WTC11 (cell line): Measurements from ENCODE around the gene SAMD9. TPM values are rescaled to one million over a fixed set of nuclear protein-coding genes. Genes with fewer than 3 reads are reported as not detected.

ENCODE experiments used
- ATAC-seq: fragments of 200-7000 bp; cut with Tn5 transposase; 2 replicates; pipeline ENCODE4 v1.10.0; 2021; ENCODE audit warnings: mild to moderate bottlenecking, moderate library complexity
- CTCF ChIA-PET: fragments of 300-600 bp; sonication (Branson Sonifier 250); formaldehyde crosslinking; loops from one replicate; lab custom pipeline; 2021; ENCODE audit warnings: antibody characterized with exemption; lab: Charles Lee
- POLR2A ChIA-PET: fragments of 350-600 bp; sonication (Branson Sonifier 250); formaldehyde crosslinking; loops from one replicate; lab custom pipeline; 2021; ENCODE audit warnings: antibody characterized with exemption; lab: Charles Lee
- DNase-seq: peaks from one replicate; pipeline ENCODE4 v3.0.0; 2021; ENCODE audit warnings: low spot score
- H3K27ac Mint-ChIP-seq: 2 replicates; pipeline ENCODE4 v1.8.0; 2021; ENCODE audit warnings: mixed read lengths
- H3K27me3 Mint-ChIP-seq: 2 replicates; pipeline ENCODE4 v1.8.0; 2021; ENCODE audit warnings: low read depth, mild to moderate bottlenecking, moderate library complexity, mixed read lengths
- H3K36me3 Mint-ChIP-seq: 2 replicates; pipeline ENCODE4 v1.8.0; 2021; ENCODE audit warnings: mixed read lengths
- H3K4me1 Mint-ChIP-seq: 2 replicates; pipeline ENCODE4 v1.8.0; 2022; ENCODE audit warnings: mixed read lengths
- H3K4me3 Mint-ChIP-seq: 2 replicates; pipeline ENCODE4 v1.8.0; 2021; ENCODE audit warnings: mild to moderate bottlenecking, moderate library complexity, mixed read lengths
- H3K9me3 Mint-ChIP-seq: 2 replicates; pipeline ENCODE4 v1.8.0; 2021; ENCODE audit warnings: mixed read lengths
- AR ChIP-seq: fragments of 250-450 bp; sonication (Bioruptor Pico); IDR thresholded peaks from 2 replicates; pipeline ENCODE4 v1.9.0; 2021; ENCODE audit warnings: mild to moderate bottlenecking
- ATF1 ChIP-seq: sonication (generic); formaldehyde crosslinking; IDR thresholded peaks from 2 replicates; pipeline ENCODE4 v1.8.1; 2023; ENCODE audit warnings: mild to moderate bottlenecking, moderate library complexity, missing genetic modification reagents
- ATF6 ChIP-seq: sonication (generic); formaldehyde crosslinking; IDR thresholded peaks from 2 replicates; pipeline ENCODE4 v1.8.1; 2023; ENCODE audit warnings: mild to moderate bottlenecking, missing genetic modification reagents
- CDX4 ChIP-seq: fragments of 250-450 bp; sonication (Bioruptor Pico); IDR thresholded peaks from 2 replicates; pipeline ENCODE4 v1.9.0; 2021; ENCODE audit warnings: moderate library complexity, mild to moderate bottlenecking, inconsistent platforms, borderline replicate concordance
- CREB1 ChIP-seq: sonication (generic); formaldehyde crosslinking; IDR thresholded peaks from 2 replicates; pipeline ENCODE4 v1.8.0; 2023; ENCODE audit warnings: mild to moderate bottlenecking, missing genetic modification reagents
- E2F4 ChIP-seq: sonication (generic); formaldehyde crosslinking; IDR thresholded peaks from 2 replicates; pipeline ENCODE4 v1.8.1; 2022; ENCODE audit warnings: low read depth, mild to moderate bottlenecking, moderate library complexity, missing genetic modification reagents, borderline replicate concordance
- ERG ChIP-seq: fragments of 250-450 bp; sonication (Bioruptor Pico); IDR thresholded peaks from 2 replicates; pipeline ENCODE4 v1.8.0; 2021; ENCODE audit warnings: mild to moderate bottlenecking
- ETV6 ChIP-seq: sonication (generic); formaldehyde crosslinking; IDR thresholded peaks from 2 replicates; pipeline ENCODE4 v1.8.1; 2022; ENCODE audit warnings: mild to moderate bottlenecking, missing genetic modification reagents
- FOXJ3 ChIP-seq: sonication (generic); formaldehyde crosslinking; IDR thresholded peaks from 2 replicates; pipeline ENCODE4 v1.9.0; 2021; ENCODE audit warnings: missing genetic modification reagents, mild to moderate bottlenecking, borderline replicate concordance
- FOXP1 ChIP-seq: sonication (generic); formaldehyde crosslinking; IDR thresholded peaks from 2 replicates; pipeline ENCODE4 v1.8.0; 2022; ENCODE audit warnings: missing genetic modification reagents, mild to moderate bottlenecking, moderate library complexity, borderline replicate concordance
- HMGA2 ChIP-seq: fragments of 250-450 bp; sonication (Bioruptor Pico); IDR thresholded peaks from 2 replicates; pipeline ENCODE4 v1.4.0; 2021; ENCODE audit warnings: mild to moderate bottlenecking, moderate library complexity
- IRF1 ChIP-seq: sonication (generic); formaldehyde crosslinking; IDR thresholded peaks from 2 replicates; pipeline ENCODE4 v1.8.0; 2023; ENCODE audit warnings: missing genetic modification reagents
- IRF2 ChIP-seq: sonication (generic); formaldehyde crosslinking; IDR thresholded peaks from 2 replicates; pipeline ENCODE4 v1.8.0; 2022; ENCODE audit warnings: low read depth, missing genetic modification reagents, borderline replicate concordance
- JUN ChIP-seq: sonication (generic); formaldehyde crosslinking; IDR thresholded peaks from 2 replicates; pipeline ENCODE4 v1.8.0; 2023; ENCODE audit warnings: mild to moderate bottlenecking, missing genetic modification reagents
- NFE2L1 ChIP-seq: sonication (generic); formaldehyde crosslinking; IDR thresholded peaks from 2 replicates; pipeline ENCODE4 v1.8.1; 2023; ENCODE audit warnings: missing genetic modification reagents
- NFYB ChIP-seq: sonication (generic); formaldehyde crosslinking; conservative IDR thresholded peaks from 2 replicates; pipeline ENCODE4 v1.8.0; 2022; ENCODE audit warnings: low read depth, missing genetic modification reagents
- SOX15 ChIP-seq: fragments of 250-450 bp; sonication (Bioruptor Pico); IDR thresholded peaks from 2 replicates; pipeline ENCODE4 v1.9.0; 2021; ENCODE audit warnings: mild to moderate bottlenecking
- SP1 ChIP-seq: sonication (generic); formaldehyde crosslinking; conservative IDR thresholded peaks from 2 replicates; pipeline ENCODE4 v1.8.1; 2022; ENCODE audit warnings: missing genetic modification reagents
- TCF7 ChIP-seq: sonication (generic); formaldehyde crosslinking; IDR thresholded peaks from 2 replicates; pipeline ENCODE4 v1.8.0; 2022; ENCODE audit warnings: mild to moderate bottlenecking, low read depth, missing genetic modification reagents, moderate library complexity
- TEAD1 ChIP-seq: sonication (generic); formaldehyde crosslinking; IDR thresholded peaks from 2 replicates; pipeline ENCODE4 v1.8.0; 2022; ENCODE audit warnings: mild to moderate bottlenecking, missing genetic modification reagents
- USF1 ChIP-seq: sonication (generic); formaldehyde crosslinking; IDR thresholded peaks from 2 replicates; pipeline ENCODE4 v1.8.0; 2022; ENCODE audit warnings: mild to moderate bottlenecking, missing genetic modification reagents
- ZNF263 ChIP-seq: sonication (generic); formaldehyde crosslinking; IDR thresholded peaks from 2 replicates; pipeline ENCODE4 v1.8.1; 2022; ENCODE audit warnings: low read depth, mild to moderate bottlenecking, moderate library complexity, missing genetic modification reagents
- ZNF396 ChIP-seq: fragments of 250-450 bp; sonication (Bioruptor Pico); IDR thresholded peaks from 2 replicates; pipeline ENCODE4 v1.8.0; 2021; ENCODE audit warnings: mild to moderate bottlenecking, moderate library complexity, borderline replicate concordance
- ZNF512 ChIP-seq: sonication (generic); formaldehyde crosslinking; IDR thresholded peaks from 2 replicates; pipeline ENCODE4 v1.8.1; 2022; ENCODE audit warnings: missing genetic modification reagents, borderline replicate concordance
- ZNF671 ChIP-seq: fragments of 250-450 bp; sonication (Bioruptor Pico); IDR thresholded peaks from 2 replicates; pipeline ENCODE4 v1.8.0; 2021; ENCODE audit warnings: mild to moderate bottlenecking
- total RNA-seq: library from RNA; stranded (reverse); gene quantifications from 3 replicates; pipeline ENCODE4 v1.2.3, GENCODE V29; 2021

SAMD9 gene
- total RNA-seq, 1 experiment from 2014 or later, result 0.11 TPM

- Mint-ChIP-seq H3K9me3 (no peaks in the 10 kb centered on the region), H3K4me3 (no peak overlapping the region), H3K36me3 (no peaks in the 10 kb centered on the region), H3K27ac (no peak overlapping the region), H3K4me1 (no peaks in the 10 kb centered on the region), H3K27me3 (peaks cover 22% of the 10 kb centered on the region)
- no peak for DNase-seq
- POLR2A ChIA-PET, result no interaction called here
- CTCF ChIA-PET, result no interaction called here
- ATAC-seq, result no peak
- TF ChIP-seq USF1 (CRISPR knock-in tag) (no peak), TEAD1 (CRISPR knock-in tag) (no peak), FOXJ3 (CRISPR knock-in tag) (no peak), ZNF671 (CRISPR knock-in tag) (no peak), FOXP1 (no peak), TCF7 (CRISPR knock-in tag) (no peak), NFE2L1 (CRISPR knock-in tag) (no peak), ATF6 (CRISPR knock-in tag) (no peak), ERG (CRISPR knock-in tag) (no peak), CREB1 (CRISPR knock-in tag) (no peak), IRF2 (no peak), ATF1 (CRISPR knock-in tag) (no peak), HMGA2 (CRISPR knock-in tag) (no peak), NFYB (CRISPR knock-in tag) (no peak), SP1 (CRISPR knock-in tag) (no peak), IRF1 (CRISPR knock-in tag) (no peak), CDX4 (CRISPR knock-in tag) (no peak), ZNF263 (CRISPR knock-in tag) (no peak), SOX15 (CRISPR knock-in tag) (no peak)
Measured at GRCh38 chr7:93097388-93097787, 20.4 kb downstream of the SAMD9 start.

GRCh38 chr7:93092757-93093370 lies 24.9 kb downstream of the SAMD9 start:
- peaks cover 8% of the 10 kb centered on the region for H3K27me3 Mint-ChIP-seq
- CTCF ChIA-PET, result interaction anchor here (1.0 kb wide), 1 partner anchor 135 kb away, joined by 3 read pairs; no protein-coding TSS in a partner anchor
- TF ChIP-seq AR (no peak), ETV6 (no peak), CREB1 (CRISPR knock-in tag) (no peak), ZNF396 (CRISPR knock-in tag) (no peak), ZNF512 (CRISPR knock-in tag) (no peak), E2F4 (no peak), JUN (CRISPR knock-in tag) (no peak)

More at GRCh38 chr7:93092757-93093370, 24.9 kb downstream of the SAMD9 start:
- no peaks in the 10 kb centered on the region for H3K9me3 Mint-ChIP-seq
- POLR2A ChIA-PET, result no interaction called here
- no peak overlapping the region for H3K27ac Mint-ChIP-seq
- DNase-seq (no peak), ATAC-seq (peak; percentile 98)
- H3K4me3 Mint-ChIP-seq, result no peak overlapping the region
- H3K36me3 Mint-ChIP-seq, result no peaks in the 10 kb centered on the region
- H3K4me1 Mint-ChIP-seq, result no peaks in the 10 kb centered on the region
